Measurements from ENCODE around the gene TPH2.

Gene TPH2

GRCh38 chr12:72037006-72037795, 98.6 kb downstream of the TPH2 start:
- DNase-seq = no peak

DNA sequence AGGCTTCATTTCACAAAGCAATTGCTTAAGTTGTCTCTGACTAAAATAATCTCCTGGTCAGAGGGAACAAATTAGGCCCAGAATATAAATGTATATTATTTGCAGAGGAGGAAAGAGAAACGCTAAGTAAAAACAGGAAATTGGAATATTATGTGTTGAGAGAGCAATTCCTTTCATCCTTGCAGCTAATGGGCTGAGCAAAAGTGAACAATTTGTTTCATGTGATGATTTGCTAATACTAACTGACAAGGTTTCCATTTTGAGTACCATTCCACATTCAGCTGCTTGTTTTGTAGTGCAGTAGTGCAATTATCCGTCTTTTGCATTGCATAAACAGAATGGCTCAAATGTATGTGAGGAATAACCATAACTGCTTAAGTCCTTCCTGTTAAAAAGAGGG, 103.2 kb downstream of the TPH2 start:
- DNase-seq = no peak

GRCh38 chr12:72053604-72054003, 115.0 kb downstream of the TPH2 start:
- DNase-seq = no peak

DNA sequence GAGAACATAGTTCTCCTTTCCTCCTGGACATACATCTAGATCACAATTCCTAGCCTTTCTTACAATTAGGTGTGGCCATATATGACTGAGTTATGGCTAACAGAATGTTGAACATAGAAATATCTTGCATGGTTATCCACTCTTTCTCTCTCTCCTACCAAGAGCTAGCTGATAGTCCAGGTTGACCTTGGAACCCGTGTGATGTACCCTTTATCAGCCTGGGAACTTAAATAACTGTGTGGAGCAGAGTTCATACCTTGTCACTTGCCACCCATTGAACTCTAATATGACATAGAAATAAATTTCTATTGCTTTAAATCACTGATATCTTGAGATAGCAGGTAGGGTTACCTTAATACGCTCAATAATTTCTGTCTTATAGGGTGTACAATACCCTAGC, 115.9 kb downstream of the TPH2 start:
- no peak for DNase-seq

GRCh38 chr12:72057330-72057914, 118.8 kb downstream of the TPH2 start:
- DNase-seq = no peak

DNA sequence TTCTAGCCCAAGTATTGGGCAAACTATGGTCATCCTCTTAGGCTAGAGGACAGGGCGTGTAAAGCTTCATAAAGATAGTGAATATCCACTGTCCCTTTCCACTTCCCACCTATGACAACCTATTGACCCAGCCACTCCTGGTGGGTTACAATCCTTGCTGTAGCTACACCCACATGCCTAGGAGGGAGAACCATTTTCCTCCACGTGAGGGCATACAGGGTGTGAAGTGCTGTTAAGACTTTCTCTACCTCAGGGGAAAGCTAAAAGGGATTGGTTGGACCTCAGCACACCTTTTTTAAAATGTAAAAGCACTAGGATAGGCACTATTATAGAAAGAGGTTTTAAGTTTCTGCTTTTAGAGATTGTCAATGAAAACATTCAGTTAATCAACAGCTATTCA, 124.4 kb downstream of the TPH2 start:
- DNase-seq = no peak

DNA sequence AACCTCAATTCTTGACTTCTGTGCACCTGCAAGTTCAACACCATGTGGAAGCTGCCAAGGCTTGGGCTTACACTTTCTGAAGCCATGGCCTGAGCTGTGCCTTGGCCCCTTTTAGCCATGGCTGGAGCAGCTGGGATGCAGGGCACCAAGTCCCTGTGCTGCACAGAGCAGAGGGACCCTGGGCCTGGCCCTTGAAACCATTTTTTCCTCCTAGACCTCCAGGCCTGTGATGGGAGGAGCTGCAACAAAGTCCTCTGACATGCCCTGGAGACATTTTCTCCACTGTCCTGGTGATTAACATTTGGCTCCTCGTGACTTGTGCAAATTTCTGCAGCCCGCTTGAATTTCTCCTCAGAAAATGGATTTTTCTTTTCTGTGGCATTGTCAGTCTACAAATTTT, 132.4 kb downstream of the TPH2 start:
- DNase-seq = no peak

DNA sequence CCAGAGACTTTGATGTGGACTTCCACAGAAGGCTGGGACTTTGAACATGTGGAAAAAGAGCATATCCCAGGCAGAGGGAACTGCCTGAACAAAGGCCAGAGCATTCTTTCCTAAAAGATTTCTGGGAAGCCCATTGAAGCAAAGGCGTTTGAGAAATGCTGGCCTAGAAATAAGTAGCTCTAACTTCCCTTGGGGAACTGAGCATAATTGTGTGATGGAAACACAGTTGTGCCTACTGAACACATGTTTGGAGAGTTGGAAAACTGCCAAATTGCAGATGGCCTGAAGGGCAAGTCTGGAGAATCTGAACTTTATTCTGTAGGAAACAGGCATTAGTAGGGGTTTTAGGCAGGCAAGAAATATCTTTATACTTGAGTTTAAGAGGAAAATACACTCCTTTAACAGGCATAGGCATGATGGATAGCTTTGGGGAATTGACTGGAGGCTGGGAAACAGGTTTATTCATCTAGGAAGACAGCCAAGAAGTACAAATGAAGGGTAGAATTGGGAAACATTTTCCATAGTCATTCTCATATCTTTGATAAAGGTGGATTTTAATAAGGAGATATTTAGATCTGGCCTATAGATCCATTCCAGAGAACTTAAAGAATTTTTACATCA, 134.1 kb downstream of the TPH2 start:
- no peak for DNase-seq

GRCh38 chr12:72074065-72074464, 135.4 kb downstream of the TPH2 start:
- DNase-seq = no peak

DNA sequence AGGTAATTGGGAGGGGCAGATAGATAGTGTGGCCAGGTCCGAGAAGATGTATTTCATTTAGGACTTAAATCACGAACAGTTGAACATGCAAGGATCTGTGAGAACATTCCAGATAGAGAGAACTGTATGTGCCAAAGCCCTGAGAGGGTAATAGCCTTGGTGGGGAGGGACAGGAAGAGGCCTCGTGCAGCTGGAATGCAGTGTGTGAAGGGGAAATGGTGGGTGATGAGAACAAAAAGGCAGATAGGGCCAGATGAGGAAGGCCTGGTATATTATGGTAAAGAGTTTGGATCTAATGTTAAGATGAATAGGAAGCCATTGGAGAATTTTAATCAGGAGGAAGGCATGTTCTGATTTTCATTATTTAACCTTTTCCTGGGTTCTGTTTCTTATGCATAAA, 136.3 kb downstream of the TPH2 start:
- DNase-seq = no peak

DNA sequence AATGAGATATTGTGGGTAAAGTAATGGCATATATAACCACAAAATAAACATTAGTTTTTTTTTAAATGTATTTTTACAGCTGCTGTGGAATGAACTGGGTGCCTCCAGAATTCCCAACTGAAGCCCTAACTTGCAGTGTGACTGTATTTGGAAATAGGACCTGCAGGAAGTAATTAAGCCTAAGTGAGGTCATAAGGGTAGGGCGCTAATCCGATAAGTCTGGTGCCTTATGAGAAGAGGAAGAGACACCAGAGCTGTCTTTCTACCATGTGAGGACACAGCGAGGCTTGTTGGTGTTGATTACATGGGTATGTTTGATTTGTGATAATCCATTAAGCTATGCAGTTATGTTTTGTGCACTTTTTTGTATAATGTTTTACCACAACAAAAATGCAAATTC, 136.8 kb downstream of the TPH2 start:
- no peak for DNase-seq

DNA sequence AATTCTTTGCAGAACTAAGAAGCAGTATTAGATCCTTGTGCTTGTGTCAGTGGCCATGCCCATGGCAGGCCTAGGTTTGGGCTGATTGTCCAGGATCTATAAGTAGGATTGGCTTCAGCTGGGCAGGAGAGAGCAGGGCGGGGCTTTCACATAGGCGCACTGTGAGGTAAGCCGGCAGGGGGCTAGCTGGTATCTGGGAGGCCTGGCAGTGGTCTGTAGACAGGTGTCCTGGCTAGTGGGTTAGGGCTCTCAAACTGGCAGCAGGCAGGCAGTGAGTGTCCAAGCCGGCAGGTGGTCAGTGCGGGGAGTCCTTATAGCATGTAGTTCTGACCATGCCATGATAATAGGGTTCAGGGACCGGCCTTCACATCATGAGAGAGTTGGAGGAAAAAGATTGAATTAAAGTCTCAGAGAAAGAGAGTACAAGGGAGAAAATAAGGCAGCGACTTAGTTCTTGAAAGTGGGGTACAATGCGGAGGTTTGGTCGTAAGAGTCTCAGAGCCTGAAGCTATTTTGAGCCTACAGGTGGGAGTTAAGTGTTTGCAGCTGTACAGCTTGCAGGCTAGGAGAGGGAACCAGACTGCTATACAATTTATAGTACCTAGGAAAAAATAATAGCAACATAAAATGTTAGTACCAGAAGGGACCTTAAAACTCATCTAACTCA, 137.4 kb downstream of the TPH2 start:
- no peak for DNase-seq

- DNase-seq = no peak
Measured at GRCh38 chr12:72076558-72076915, 137.9 kb downstream of the TPH2 start.

- no peak for DNase-seq
Measured at GRCh38 chr12:72077111-72077820, 138.6 kb downstream of the TPH2 start.

DNA sequence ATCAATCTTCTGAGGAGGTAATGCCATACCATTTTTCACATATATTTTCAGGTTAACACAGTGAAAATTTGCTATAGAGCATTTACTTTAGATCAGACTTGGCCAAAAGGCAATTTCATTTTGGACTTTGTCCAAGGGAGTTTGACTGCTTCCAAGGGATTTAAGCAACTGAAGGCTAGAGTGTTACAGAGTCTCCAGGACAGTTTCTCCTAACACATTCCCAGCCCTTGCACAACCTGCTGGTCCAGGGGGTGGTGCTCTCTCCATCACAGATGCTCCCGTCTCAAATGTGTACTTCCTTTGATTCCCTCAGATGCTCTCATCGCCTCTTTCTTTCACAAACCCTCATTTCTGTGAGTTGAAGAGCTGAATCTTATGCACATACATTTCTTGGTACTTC, 143.1 kb downstream of the TPH2 start:
- no peak for DNase-seq

All from activated CD8-positive, alpha-beta memory T cell treated with anti-CD3 and anti-CD28 coated beads, Interleukin-2, amount 50 U/mL, for 4 hours (primary cell).